ENCODE data around the gene TINAG.
"Not testable (repeated sequence)": the region's sequence is repeated elsewhere in the genome, so short reads cannot be mapped to it uniquely, and the experiment has no call there.

TINAG gene

GRCh38 chr6:54310377-54311152 lies 2.3 kb downstream of the TINAG start:
- FAIRE-seq = no peak

- no peak for FAIRE-seq
Measured at GRCh38 chr6:54315656-54316055, 7.4 kb downstream of the TINAG start.

DNA sequence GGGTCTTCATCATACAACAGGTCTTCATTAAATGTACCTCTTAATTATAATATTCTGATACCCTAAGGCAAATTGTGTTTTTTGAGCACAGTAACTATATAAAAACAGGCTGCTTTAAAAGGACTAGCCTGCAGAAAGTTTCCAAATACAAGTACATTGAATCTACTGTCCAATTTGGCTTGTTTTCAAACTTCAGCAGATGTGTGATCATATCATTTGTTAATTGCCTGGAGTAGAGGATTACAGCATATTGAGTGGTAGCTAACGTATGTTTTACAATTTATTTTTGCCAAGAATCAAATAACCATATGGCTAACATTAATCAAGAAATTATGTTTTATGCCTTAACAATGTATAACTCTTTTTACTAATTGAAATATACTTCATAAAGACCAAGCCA lies 12.6 kb downstream of the TINAG start:
- FAIRE-seq = no peak

DNA sequence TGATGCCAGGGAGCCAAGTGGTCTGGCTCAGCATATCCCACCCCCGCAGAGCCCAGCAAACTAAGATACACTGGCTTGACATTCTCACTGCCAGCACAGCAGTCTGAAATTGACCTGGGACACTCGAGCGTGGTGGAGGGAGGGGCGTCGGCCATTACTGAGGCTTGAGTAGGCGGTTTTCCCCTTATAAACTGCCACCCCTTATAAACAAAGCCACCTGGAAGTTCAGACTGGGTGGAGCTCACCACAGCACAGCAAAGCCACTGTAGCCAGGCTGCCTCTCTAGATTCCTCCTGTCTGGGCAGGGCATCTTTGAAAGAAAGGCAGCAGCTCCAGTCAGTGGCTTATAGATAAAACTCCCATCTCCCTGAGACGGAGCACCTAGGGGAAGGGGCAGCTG lies 19.4 kb downstream of the TINAG start:
- FAIRE-seq = no peak

DNA sequence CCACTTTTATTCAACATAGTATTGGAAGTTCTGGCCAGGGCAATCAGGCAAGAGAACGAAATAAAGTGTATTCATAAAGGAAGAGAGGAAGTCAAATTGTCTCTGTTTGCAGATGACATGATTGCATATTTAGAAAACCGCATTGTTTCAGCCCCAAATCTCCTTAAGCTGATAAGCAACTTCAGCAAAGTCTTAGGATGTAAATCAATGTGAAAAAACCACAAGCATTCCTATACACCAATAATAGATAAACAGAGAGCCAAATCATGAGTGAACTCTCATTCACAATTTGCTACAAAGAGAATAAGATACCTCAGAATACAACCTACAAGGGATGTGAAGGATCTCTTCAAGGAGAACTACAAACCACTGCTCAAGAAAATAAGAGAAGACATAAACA lies 23.3 kb downstream of the TINAG start:
- FAIRE-seq = not testable (repeated sequence)

- FAIRE-seq = no peak
Measured at GRCh38 chr6:54335871-54336270, 27.6 kb downstream of the TINAG start.

DNA sequence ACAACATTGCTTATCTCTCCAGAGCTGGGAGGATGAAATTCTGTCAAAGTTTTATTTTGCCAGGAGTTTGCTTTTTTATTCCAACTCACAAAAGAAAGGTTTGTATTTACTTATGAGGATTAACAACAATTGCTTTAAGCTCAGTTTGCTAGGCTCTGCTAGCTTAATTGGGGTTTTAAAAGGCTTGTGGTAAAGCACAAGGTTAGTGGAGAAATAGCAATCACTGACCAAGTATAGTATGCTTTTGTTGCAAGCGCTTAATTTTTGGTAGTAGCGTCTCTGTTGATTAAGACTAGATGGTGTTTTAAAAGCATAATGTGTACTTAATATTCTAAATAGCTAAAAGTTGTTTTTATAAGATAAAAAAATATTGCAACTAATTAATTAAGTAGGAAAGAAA lies 45.7 kb downstream of the TINAG start:
- no peak for FAIRE-seq

DNA sequence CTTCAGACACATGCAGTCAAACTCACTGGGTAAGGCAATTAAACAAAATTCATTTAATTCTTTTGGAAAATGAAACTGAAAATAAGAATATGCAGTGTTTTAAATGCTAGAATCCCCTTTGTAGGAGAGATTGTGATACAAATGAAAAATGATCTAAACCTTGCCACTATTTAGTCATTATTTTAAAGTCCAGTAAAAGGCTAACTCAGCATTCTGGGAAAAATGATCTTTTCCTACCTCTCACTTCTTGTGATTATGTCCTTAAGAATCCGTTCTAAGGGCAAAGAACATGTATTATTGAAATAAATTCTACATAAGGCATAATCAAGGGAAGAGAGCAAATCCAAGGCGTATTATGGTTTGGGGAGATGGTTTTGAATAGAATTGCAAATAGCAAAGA lies 46.4 kb downstream of the TINAG start:
- no peak for FAIRE-seq

DNA sequence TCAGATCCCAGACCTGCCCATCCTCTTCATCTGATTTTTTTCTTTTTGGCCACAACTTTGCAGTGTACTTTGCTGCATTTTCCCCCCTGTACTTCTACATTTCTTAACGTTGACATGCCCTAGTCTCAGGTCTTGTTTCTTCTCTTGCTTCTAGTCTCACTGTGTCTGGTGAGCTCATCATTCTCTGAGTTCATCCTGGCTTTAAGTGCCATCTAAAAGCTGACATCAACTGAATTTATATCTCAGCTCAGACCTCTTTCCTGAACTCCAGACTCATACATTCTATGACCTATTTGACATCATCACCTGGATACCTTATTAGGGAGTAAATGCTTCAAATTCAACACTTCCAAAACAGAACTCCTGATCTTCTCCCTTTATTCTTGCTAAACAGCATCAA lies 48.9 kb downstream of the TINAG start:
- FAIRE-seq = no peak

DNA sequence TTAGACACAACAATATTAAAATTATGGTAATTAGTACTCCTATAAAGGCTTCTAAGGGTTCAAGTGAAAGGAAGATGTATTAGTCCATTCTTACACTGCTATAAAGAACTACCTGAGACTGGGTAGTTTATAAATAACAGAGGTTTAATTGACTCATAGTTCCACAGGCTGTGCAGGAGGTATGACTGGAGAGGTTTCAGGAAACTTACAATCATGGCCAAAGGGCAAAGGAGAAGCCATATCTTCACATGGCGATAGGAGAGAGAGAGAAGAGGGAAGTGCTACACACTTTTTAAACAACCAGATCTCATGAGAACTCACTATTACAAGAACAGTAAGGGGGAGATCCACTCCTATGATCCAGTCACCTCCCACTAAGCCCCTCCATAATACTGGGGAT lies 52.9 kb downstream of the TINAG start:
- FAIRE-seq = no peak

GRCh38 chr6:54361734-54362133 lies 53.5 kb downstream of the TINAG start:
- FAIRE-seq = no peak

- FAIRE-seq = no peak
Measured at GRCh38 chr6:54366667-54367327, 58.6 kb downstream of the TINAG start.

DNA sequence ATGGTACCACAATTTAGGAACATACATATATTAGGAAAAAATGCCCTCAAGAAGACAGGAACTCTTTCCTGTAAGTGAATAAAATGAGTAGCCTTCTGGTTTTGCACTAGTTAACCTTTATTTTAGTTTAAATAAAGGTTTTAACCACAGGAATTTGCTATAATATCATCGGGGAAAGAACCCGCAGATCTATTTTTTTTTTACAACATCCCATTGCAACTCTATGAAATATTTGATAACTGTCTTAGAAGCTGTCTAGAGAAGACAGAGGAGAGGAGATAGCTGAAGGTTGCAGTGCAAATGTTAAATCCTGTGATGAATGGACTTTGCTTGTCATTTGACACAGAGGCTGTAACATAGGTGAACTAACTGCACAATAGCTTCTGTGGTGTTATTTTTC lies 69.5 kb downstream of the TINAG start:
- no peak for FAIRE-seq

- FAIRE-seq = no peak
Measured at GRCh38 chr6:54386295-54386694, 78.1 kb downstream of the TINAG start.

DNA sequence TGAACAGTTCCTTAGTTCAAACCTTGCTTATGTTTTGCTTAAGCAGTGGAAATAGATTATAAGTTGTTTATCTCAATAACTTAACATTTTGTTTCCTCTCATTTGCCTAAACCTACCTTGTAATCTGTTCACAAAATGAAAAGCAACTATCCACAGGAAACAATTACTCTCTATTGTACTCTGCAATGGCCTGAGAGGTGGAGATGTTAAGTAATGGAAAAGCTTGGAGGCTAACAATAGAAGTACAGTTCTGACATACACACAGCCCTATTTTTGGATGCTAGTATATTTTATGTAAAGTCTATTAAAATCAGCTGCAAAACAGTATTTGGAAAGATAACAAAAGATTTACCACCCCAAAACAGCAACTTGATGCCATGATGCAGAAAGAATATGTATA lies 82.1 kb downstream of the TINAG start:
- no peak for FAIRE-seq

DNA sequence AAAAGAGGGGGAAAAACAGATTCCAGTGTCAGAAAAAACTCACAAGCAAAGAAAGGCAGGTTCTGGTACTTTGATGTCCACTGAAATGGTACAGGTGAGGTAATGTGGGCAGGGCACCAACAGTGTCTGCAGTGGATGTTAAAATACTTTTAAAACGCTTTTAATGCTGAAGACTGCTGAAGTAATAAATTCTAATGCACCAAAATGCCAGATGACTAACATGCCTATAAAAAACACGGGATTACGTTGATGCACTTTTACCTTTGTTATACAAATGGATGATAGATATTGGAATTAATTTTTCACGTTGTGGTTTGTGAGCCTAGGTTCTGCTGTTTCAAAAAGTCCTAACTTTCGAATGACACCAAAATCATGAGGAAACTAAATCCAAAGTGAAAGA lies 83.3 kb downstream of the TINAG start:
- no peak for FAIRE-seq

GRCh38 chr6:54403096-54403495 lies 94.9 kb downstream of the TINAG start:
- no peak for FAIRE-seq

DNA sequence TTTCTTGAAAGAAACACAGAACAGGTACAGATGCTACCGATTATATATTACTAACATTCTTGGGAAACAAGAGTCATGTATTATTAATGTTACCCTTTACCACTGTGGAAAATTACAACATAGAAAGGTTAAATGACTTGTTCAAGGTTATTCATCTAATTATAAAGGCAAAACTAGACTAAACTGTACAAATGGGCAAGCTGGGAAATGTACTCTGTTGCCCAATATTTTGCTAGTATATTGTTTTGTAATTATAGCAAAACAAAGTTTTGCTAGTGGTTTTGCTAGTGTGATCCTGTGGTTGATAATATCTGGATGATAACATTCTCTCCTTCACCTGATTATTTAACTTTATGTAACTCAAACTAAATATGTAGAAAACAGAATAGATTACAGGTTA lies 96.5 kb downstream of the TINAG start:
- no peak for FAIRE-seq

DNA sequence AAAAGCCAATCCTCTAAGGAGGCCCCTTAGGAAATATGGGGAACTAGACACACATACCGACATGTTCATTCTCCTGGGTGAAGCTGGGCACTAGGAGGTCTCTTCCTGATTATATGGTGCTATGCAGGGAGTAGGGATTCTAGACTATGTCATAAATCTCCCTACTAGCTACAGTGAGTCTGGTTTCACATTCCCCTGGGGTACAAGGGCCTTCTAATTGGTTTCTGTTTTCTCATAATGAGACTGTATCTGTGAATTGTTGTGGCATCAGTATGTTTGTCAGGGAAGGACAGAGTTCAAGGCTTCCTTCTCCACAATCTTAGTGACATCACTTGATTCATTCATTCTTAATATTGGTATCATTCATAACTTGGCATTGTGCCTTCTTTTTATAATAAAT lies 103.5 kb downstream of the TINAG start:
- FAIRE-seq = no peak

DNA sequence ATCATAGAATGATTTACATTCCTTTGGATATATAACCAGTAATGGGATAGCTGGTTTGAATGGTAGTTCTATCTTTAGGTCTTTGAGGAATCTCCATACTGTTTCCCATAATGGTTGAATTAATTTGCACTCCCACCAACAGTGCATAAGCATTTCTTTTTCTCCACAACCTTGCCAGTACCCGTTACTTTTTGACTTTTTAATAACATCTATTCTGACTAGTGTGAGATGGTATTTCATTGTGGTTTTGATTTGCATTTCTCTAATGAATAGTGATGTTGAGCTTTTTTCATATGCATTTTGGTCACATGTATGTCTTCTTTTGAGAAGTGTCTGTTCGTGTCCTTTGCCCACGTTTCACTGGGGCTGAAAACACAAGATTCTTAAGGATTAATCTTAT lies 107.3 kb downstream of the TINAG start:
- FAIRE-seq = no peak

GRCh38 chr6:54419885-54420284 lies 111.6 kb downstream of the TINAG start:
- no peak for FAIRE-seq

- no peak for FAIRE-seq
Measured at GRCh38 chr6:54426995-54427394, 118.8 kb downstream of the TINAG start.

DNA sequence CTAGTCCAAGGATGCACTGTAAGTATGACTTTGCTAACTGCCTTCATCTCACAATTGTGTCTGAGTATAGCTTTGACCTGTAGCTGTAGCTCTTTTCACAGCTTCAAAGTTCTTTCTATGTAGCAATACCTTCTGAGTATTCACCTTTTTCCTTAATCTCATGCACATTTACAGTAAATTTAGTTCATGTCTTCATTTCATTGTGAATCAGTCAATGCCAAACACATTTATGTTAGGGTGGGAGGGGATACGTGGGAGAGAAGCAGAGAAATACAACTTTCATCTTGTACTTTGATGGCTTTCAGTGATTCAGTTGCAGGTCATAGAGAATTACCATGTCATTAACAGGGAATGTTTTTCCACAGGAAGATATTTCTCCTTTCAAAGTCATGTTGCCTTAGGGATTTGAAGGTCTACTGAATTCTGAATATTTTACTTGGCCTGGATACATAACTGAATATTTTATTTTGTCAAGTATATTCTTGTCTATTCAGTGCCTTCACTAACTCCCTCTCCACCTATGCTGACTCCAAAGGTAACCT lies 119.2 kb downstream of the TINAG start:
- FAIRE-seq = no peak

DNA sequence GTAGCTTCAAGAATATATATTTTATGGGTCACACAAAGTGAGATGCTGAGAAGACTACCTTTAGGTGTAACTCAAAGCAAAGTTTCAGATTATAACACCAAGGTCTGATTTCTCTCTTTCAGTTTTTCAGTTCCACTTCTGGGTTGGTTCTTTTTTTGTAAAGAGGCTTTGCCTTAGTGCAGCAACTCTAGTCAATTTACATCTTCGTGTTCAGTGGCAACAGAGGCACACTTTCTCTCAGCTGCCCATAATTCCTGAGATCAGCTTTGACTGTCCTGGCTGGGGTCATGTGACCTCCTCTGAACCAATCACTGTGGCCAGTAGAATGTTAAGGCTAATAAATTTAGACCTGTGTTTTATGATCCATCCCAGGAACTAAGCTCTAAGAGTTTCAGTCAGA lies 120.2 kb downstream of the TINAG start:
- FAIRE-seq = no peak
